Measurements from ENCODE around the gene RGS5.

RGS5 gene

GRCh38 chr1:163147019-163147418 is 55.7 kb downstream of the RGS5 start:
- H4K20me1 ChIP-seq (ENCODE audit: insufficient read depth, low read length): no peaks in the 10 kb centered on the region
- no peaks in the 10 kb centered on the region for H3K4me1 ChIP-seq (ENCODE audit: low read length)
- H3K36me3 ChIP-seq (replicated peaks; ENCODE audit: insufficient read depth, low read length): no peaks in the 10 kb centered on the region

GRCh38 chr1:163145435-163145834 is 57.3 kb downstream of the RGS5 start:
- no peaks in the 10 kb centered on the region for H3K27me3 ChIP-seq (replicated peaks; ENCODE audit: insufficient read depth, low read length)

More at GRCh38 chr1:163147019-163147418, 55.7 kb downstream of the RGS5 start:
- no peaks in the 10 kb centered on the region for H3F3A ChIP-seq (ENCODE audit: insufficient read depth, low read length)
- H3K79me2 ChIP-seq (ENCODE audit: low read length): no peaks in the 10 kb centered on the region
- H3K27me3 ChIP-seq (replicated peaks; ENCODE audit: insufficient read depth, low read length): no peaks in the 10 kb centered on the region
- no peak for DNase-seq
- no peak overlapping the region for H3K9ac ChIP-seq (ENCODE audit: low read length)
- no peak overlapping the region for H3K27ac ChIP-seq (ENCODE audit: low read length)
- H3K4me3 ChIP-seq (ENCODE audit: low read length): no peak overlapping the region
- no peaks in the 10 kb centered on the region for H3K9me3 ChIP-seq (replicated peaks; ENCODE audit: insufficient read depth, low read length)
- H3K9me2 ChIP-seq (replicated peaks; ENCODE audit: insufficient read depth, low read length): no peaks in the 10 kb centered on the region
- H2AFZ ChIP-seq (ENCODE audit: low read length): no peak overlapping the region
- H3K4me2 ChIP-seq (ENCODE audit: low read depth, low read length): no peak overlapping the region
- TF ChIP-seq EZH2phosphoT487 (IDR thresholded peaks at IDR 0.05; ENCODE audit: low read length): no peak
- no peak for TF ChIP-seq CTCF (IDR thresholded peaks at IDR 0.05; ENCODE audit: low read length)
- no peak for TF ChIP-seq EZH2 (optimal IDR thresholded peaks at IDR 0.05; ENCODE audit: low read depth, low read length)

GRCh38 chr1:163144418-163144817 is 58.3 kb downstream of the RGS5 start:
- no peaks in the 10 kb centered on the region for H3K9me3 ChIP-seq (replicated peaks; ENCODE audit: insufficient read depth, low read length)
- no peaks in the 10 kb centered on the region for H3K27me3 ChIP-seq (replicated peaks; ENCODE audit: insufficient read depth, low read length)
- H3K4me1 ChIP-seq (ENCODE audit: low read length): no peaks in the 10 kb centered on the region
- no peak for DNase-seq
- H3K4me3 ChIP-seq (ENCODE audit: low read length): no peak overlapping the region
- H3K27ac ChIP-seq (ENCODE audit: low read length): no peak overlapping the region
- no peaks in the 10 kb centered on the region for H4K20me1 ChIP-seq (ENCODE audit: insufficient read depth, low read length)
- no peaks in the 10 kb centered on the region for H3K36me3 ChIP-seq (replicated peaks; ENCODE audit: insufficient read depth, low read length)
- no peaks in the 10 kb centered on the region for H3K9me2 ChIP-seq (replicated peaks; ENCODE audit: insufficient read depth, low read length)
- H3K4me2 ChIP-seq (ENCODE audit: low read depth, low read length): no peak overlapping the region
- no peaks in the 10 kb centered on the region for H3K79me2 ChIP-seq (ENCODE audit: low read length)
- no peak overlapping the region for H3K9ac ChIP-seq (ENCODE audit: low read length)
- H2AFZ ChIP-seq (ENCODE audit: low read length): no peak overlapping the region
- no peak for TF ChIP-seq EZH2 (optimal IDR thresholded peaks at IDR 0.05; ENCODE audit: low read depth, low read length)
- TF ChIP-seq EZH2phosphoT487 (IDR thresholded peaks at IDR 0.05; ENCODE audit: low read length): no peak
- TF ChIP-seq CTCF (IDR thresholded peaks at IDR 0.05; ENCODE audit: low read length): no peak
- H3F3A ChIP-seq (ENCODE audit: insufficient read depth, low read length): no peaks in the 10 kb centered on the region

More at GRCh38 chr1:163145435-163145834, 57.3 kb downstream of the RGS5 start:
- H2AFZ ChIP-seq (ENCODE audit: low read length): no peak overlapping the region
- TF ChIP-seq CTCF (IDR thresholded peaks at IDR 0.05; ENCODE audit: low read length) (no peak), EZH2 (optimal IDR thresholded peaks at IDR 0.05; ENCODE audit: low read depth, low read length) (no peak), EZH2phosphoT487 (IDR thresholded peaks at IDR 0.05; ENCODE audit: low read length) (no peak)
- no peaks in the 10 kb centered on the region for H3K79me2 ChIP-seq (ENCODE audit: low read length)
- H3K4me2 ChIP-seq (ENCODE audit: low read depth, low read length): no peak overlapping the region
- H3K27ac ChIP-seq (ENCODE audit: low read length): no peak overlapping the region
- H3K9me3 ChIP-seq (replicated peaks; ENCODE audit: insufficient read depth, low read length): no peaks in the 10 kb centered on the region
- no peak for DNase-seq
- no peaks in the 10 kb centered on the region for H4K20me1 ChIP-seq (ENCODE audit: insufficient read depth, low read length)
- H3K36me3 ChIP-seq (replicated peaks; ENCODE audit: insufficient read depth, low read length): no peaks in the 10 kb centered on the region
- no peaks in the 10 kb centered on the region for H3F3A ChIP-seq (ENCODE audit: insufficient read depth, low read length)
- H3K4me1 ChIP-seq (ENCODE audit: low read length): no peaks in the 10 kb centered on the region
- H3K4me3 ChIP-seq (ENCODE audit: low read length): no peak overlapping the region
- H3K9ac ChIP-seq (ENCODE audit: low read length): no peak overlapping the region
- H3K9me2 ChIP-seq (replicated peaks; ENCODE audit: insufficient read depth, low read length): no peaks in the 10 kb centered on the region
